ENCODE measurements around the gene TRNAU1AP. TPM values are rescaled to one million over a fixed set of nuclear protein-coding genes. Genes with fewer than 3 reads are reported as not detected.

The TRNAU1AP gene
- total and polyA plus RNA-seq, 10 of the 15 experiments (the other 5 are each of a cell fraction or from before 2014, with no cell fraction given): 24.3 to 67.0 (median 31.8) TPM

GRCh38 chr1:28581531-28582247 is 28.8 kb downstream of the TRNAU1AP start (continued):
- no peak for TF ChIP-seq CEBPZ (IDR thresholded peaks at IDR 0.05; ENCODE audit: low read depth, low read length)
- no peak for TF ChIP-seq NR2C2 (IDR thresholded peaks at IDR 0.05; ENCODE audit: borderline replicate concordance, control insufficient read depth, insufficient read length, low read depth)
- TF ChIP-seq NR2C1 (IDR thresholded peaks at IDR 0.05): peak; percentile 43; the same call in 1 of the 2 replicates
- peak; percentile 61 to 79 for TF ChIP-seq BHLHE40 (IDR thresholded peaks at IDR 0.05; ENCODE audit: borderline replicate concordance in 1 of 2, low read depth in 2 of 2, low read length in 1 of 2)
- peak; percentile 46; the same call in 1 of the 2 replicates for TF ChIP-seq E2F4 (IDR thresholded peaks at IDR 0.05; ENCODE audit: low read depth, low read length)
- TF ChIP-seq ZBTB11 (CRISPR knock-in tag; IDR thresholded peaks at IDR 0.05): no peak
- TF ChIP-seq EGR1 (IDR thresholded peaks at IDR 0.05; ENCODE audit: borderline replicate concordance in 1 of 2, low read depth in 2 of 2, low read length in 2 of 2): peak; percentile 35 to 61
- TF ChIP-seq HDAC6 (IDR thresholded peaks at IDR 0.05; ENCODE audit: unreplicated experiment): peak; percentile 94
- TF ChIP-seq ESRRA (IDR thresholded peaks at IDR 0.05; ENCODE audit: low read length): peak; percentile 63
- peak; percentile 92 for TF ChIP-seq NBN (IDR thresholded peaks at IDR 0.05)
- no peak for TF ChIP-seq RBBP5 (conservative IDR thresholded peaks at IDR 0.05)
- TF ChIP-seq NKRF (conservative IDR thresholded peaks at IDR 0.05): peak; percentile 81
- no peak for TF ChIP-seq SKIL (IDR thresholded peaks at IDR 0.05; ENCODE audit: low read depth, poor library complexity, severe bottlenecking)
- no peak for TF ChIP-seq ZNF384 (IDR thresholded peaks at IDR 0.05; ENCODE audit: borderline replicate concordance, low read depth, low read length)
- no peak for TF ChIP-seq BCL11A (IDR thresholded peaks at IDR 0.05; ENCODE audit: low read depth, low read length)
- TF ChIP-seq SRF (IDR thresholded peaks at IDR 0.05; ENCODE audit: low read depth in 2 of 2, low read length in 2 of 2): no peak

Data from GM12878 (cell line).